Stimulated activated CD8-positive, alpha-beta memory T cell treated with anti-CD3 and anti-CD28 coated beads, Interleukin-2, amount 100 ng/mL, for 48 hours (primary cell): Measurements from ENCODE around the gene GAB4.
"Not testable (repeated sequence)": the region's sequence is repeated elsewhere in the genome, so short reads cannot be mapped to it uniquely, and the experiment has no call there.

Experiments used
- DNase-seq, 2 donors: peaks; one replicate each; pipeline ENCODE4 v3.0.0-alpha.2; 2020; ENCODE audit warnings: low read depth in 2 of 2

The GAB4 gene

GRCh38 chr22:17007852-17008731, at the start of gene GAB4:
TSS of gene GAB4 (minus strand) at chr22:17008222. CDS start at chr22:17008114, 108 bp downstream.
- DNase-seq: no peak

GRCh38 chr22:17056807-17057206, 48.8 kb upstream of the GAB4 start:
- no peak for DNase-seq

- no peak for DNase-seq
Observed at GRCh38 chr22:17056058-17056457, 48.0 kb upstream of the GAB4 start.

- DNase-seq: no peak
Observed at GRCh38 chr22:17047656-17048055, 39.6 kb upstream of the GAB4 start.

- no peak for DNase-seq
Observed at GRCh38 chr22:17046566-17047348, 38.7 kb upstream of the GAB4 start.

- no peak for DNase-seq
Observed at GRCh38 chr22:17043521-17043920, 35.5 kb upstream of the GAB4 start.

- DNase-seq: not testable (repeated sequence)
Observed at GRCh38 chr22:17036842-17037711, 29.1 kb upstream of the GAB4 start.

GRCh38 chr22:17035976-17036841, 28.2 kb upstream of the GAB4 start:
- DNase-seq: not testable (repeated sequence)

- no peak for DNase-seq
Observed at GRCh38 chr22:17035246-17035645, 27.2 kb upstream of the GAB4 start.

GRCh38 chr22:17034532-17034931, 26.5 kb upstream of the GAB4 start:
- not testable (repeated sequence) for DNase-seq

- DNase-seq: not testable (repeated sequence)
Observed at GRCh38 chr22:17032277-17032676, 24.3 kb upstream of the GAB4 start.

GRCh38 chr22:17024380-17024779, 16.4 kb upstream of the GAB4 start:
- DNase-seq: not testable (repeated sequence)

GRCh38 chr22:17015552-17015951, 7.5 kb upstream of the GAB4 start:
- DNase-seq: not testable (repeated sequence)

- not testable (repeated sequence) for DNase-seq
Observed at GRCh38 chr22:17014101-17014440, 6.0 kb upstream of the GAB4 start.

- no peak for DNase-seq
Observed at GRCh38 chr22:17013396-17014100, 5.5 kb upstream of the GAB4 start.

GRCh38 chr22:17012267-17012666, 4.2 kb upstream of the GAB4 start:
- DNase-seq: no peak

- no peak for DNase-seq
Observed at GRCh38 chr22:17009640-17010291, 1.7 kb upstream of the GAB4 start.

- no peak for DNase-seq
Observed at GRCh38 chr22:17007257-17007656, 765 bp downstream of the GAB4 start.

GRCh38 chr22:16989915-16990314, 18.1 kb downstream of the GAB4 start:
- DNase-seq: no peak

GRCh38 chr22:16988257-16988656, 19.8 kb downstream of the GAB4 start:
- DNase-seq: no peak
